Stimulated activated naive CD8-positive, alpha-beta T cell treated with anti-CD3 and anti-CD28 coated beads, Interleukin-15, amount 100 ng/mL, for 72 hours (primary cell): ENCODE measurements around the gene EIF3J.
"Not testable (repeated sequence)": the region's sequence is repeated elsewhere in the genome, so short reads cannot be mapped to it uniquely, and the experiment has no call there.

Experiments used
- ATAC-seq: fragments of 150-1000 bp; cut with Tn5 transposase; 2 replicates; pipeline ENCODE4 v1.10.0; 2021; ENCODE audit warnings: mild to moderate bottlenecking, moderate library complexity
- DNase-seq, 2 donors: peaks; one replicate each; pipeline ENCODE4 v3.0.0; 2021 to 2022
- H3K27ac Mint-ChIP-seq, 2 donors: one replicate each; pipeline ENCODE4 v1.8.0; 2022; ENCODE audit warnings: mild to moderate bottlenecking in 2 of 2, mixed read lengths in 2 of 2, moderate library complexity in 2 of 2
- H3K27me3 Mint-ChIP-seq: one replicate; pipeline ENCODE4 v1.8.0; 2022; ENCODE audit warnings: mixed read lengths
- H3K4me1 Mint-ChIP-seq: one replicate; pipeline ENCODE4 v1.8.0; 2022; ENCODE audit warnings: mild to moderate bottlenecking, mixed read lengths
- H3K4me3 Mint-ChIP-seq, 2 donors: one replicate each; pipeline ENCODE4 v1.8.0; 2022; ENCODE audit warnings: mild to moderate bottlenecking in 2 of 2, mixed read lengths in 2 of 2, moderate library complexity in 1 of 2
- H3K9me3 Mint-ChIP-seq, 2 donors: one replicate each; pipeline ENCODE4 v1.8.0; 2022; ENCODE audit warnings: mixed read lengths in 2 of 2

Gene EIF3J

GRCh38 chr15:44536962-44537734, at the start of gene EIF3J:
TSS of gene EIF3J (plus strand) at chr15:44537147. CDS start at chr15:44537195, 48 bp downstream.
- peak; percentile 96 for ATAC-seq

GRCh38 chr15:44489464-44489863, 47.5 kb upstream of the EIF3J start:
- peaks cover 31% of the 10 kb centered on the region for H3K4me1 Mint-ChIP-seq
- no peaks in the 10 kb centered on the region for H3K27me3 Mint-ChIP-seq
- peak overlapping the region in 1 of 2 donors; percentile 22 for H3K27ac Mint-ChIP-seq
- H3K4me3 Mint-ChIP-seq: no peak overlapping the region
- peak; percentile 99 for ATAC-seq
- peaks cover 0 to 4% of the 10 kb centered on the region in 2 donors for H3K9me3 Mint-ChIP-seq
- DNase-seq: no peak

More at GRCh38 chr15:44536962-44537734, at the start of gene EIF3J:
- Mint-ChIP-seq H3K4me3 (peak within 1 kb of the TSS; percentile 88 to 97), H3K9me3 (no peaks in the 10 kb centered on the region), H3K27ac (peak within 1 kb of the TSS; percentile 97 to 99), H3K27me3 (no peaks in the 10 kb centered on the region), H3K4me1 (peaks cover 48% of the 10 kb centered on the region)
- DNase-seq: peak; percentile 95 to 96

GRCh38 chr15:44490622-44491021, 46.3 kb upstream of the EIF3J start:
- Mint-ChIP-seq H3K27ac (no peak overlapping the region), H3K27me3 (no peaks in the 10 kb centered on the region), H3K9me3 (peaks cover 0 to 4% of the 10 kb centered on the region in 2 donors), H3K4me3 (no peak overlapping the region), H3K4me1 (peaks cover 24% of the 10 kb centered on the region)
- DNase-seq (no peak), ATAC-seq (no peak)

GRCh38 chr15:44492040-44492439, 44.9 kb upstream of the EIF3J start:
- no peak overlapping the region for H3K27ac Mint-ChIP-seq
- H3K27me3 Mint-ChIP-seq: no peaks in the 10 kb centered on the region
- no peak for ATAC-seq
- DNase-seq: no peak
- peaks cover 0 to 4% of the 10 kb centered on the region in 2 donors for H3K9me3 Mint-ChIP-seq
- H3K4me1 Mint-ChIP-seq: peaks cover 18% of the 10 kb centered on the region
- H3K4me3 Mint-ChIP-seq: no peak overlapping the region

GRCh38 chr15:44492672-44493071, 44.3 kb upstream of the EIF3J start:
- H3K4me3 Mint-ChIP-seq: no peak overlapping the region
- H3K9me3 Mint-ChIP-seq: peaks cover 0 to 4% of the 10 kb centered on the region in 2 donors
- ATAC-seq: no peak
- peaks cover 18% of the 10 kb centered on the region for H3K4me1 Mint-ChIP-seq
- H3K27me3 Mint-ChIP-seq: no peaks in the 10 kb centered on the region
- no peak overlapping the region for H3K27ac Mint-ChIP-seq
- no peak for DNase-seq

- H3K4me1 Mint-ChIP-seq: peaks cover 8% of the 10 kb centered on the region
- no peaks in the 10 kb centered on the region for H3K27me3 Mint-ChIP-seq
- H3K9me3 Mint-ChIP-seq: no peaks in the 10 kb centered on the region
- H3K27ac Mint-ChIP-seq: peak overlapping the region in 1 of 2 donors; percentile 34
- ATAC-seq (no peak), DNase-seq (no peak)
- H3K4me3 Mint-ChIP-seq: no peak overlapping the region
Observed at GRCh38 chr15:44495562-44495961, 41.4 kb upstream of the EIF3J start.

GRCh38 chr15:44500555-44500954, 36.4 kb upstream of the EIF3J start:
- no peaks in the 10 kb centered on the region for H3K9me3 Mint-ChIP-seq
- peak overlapping the region in 1 of 2 donors; percentile 48 for H3K27ac Mint-ChIP-seq
- ATAC-seq (peak; percentile 88), DNase-seq (no peak)
- no peak overlapping the region for H3K4me3 Mint-ChIP-seq
- H3K27me3 Mint-ChIP-seq: no peaks in the 10 kb centered on the region
- peaks cover 21% of the 10 kb centered on the region for H3K4me1 Mint-ChIP-seq

GRCh38 chr15:44501768-44502366, 35.1 kb upstream of the EIF3J start:
- Mint-ChIP-seq H3K27me3 (no peaks in the 10 kb centered on the region), H3K27ac (no peak overlapping the region), H3K9me3 (no peaks in the 10 kb centered on the region), H3K4me1 (peaks cover 21% of the 10 kb centered on the region), H3K4me3 (no peak overlapping the region)
- DNase-seq: no peak
- ATAC-seq: peak; percentile 75

GRCh38 chr15:44516436-44516835, 20.5 kb upstream of the EIF3J start:
- Mint-ChIP-seq H3K4me3 (no peak overlapping the region), H3K4me1 (no peaks in the 10 kb centered on the region), H3K9me3 (no peaks in the 10 kb centered on the region), H3K27me3 (no peaks in the 10 kb centered on the region), H3K27ac (no peak overlapping the region)
- ATAC-seq: no peak
- no peak for DNase-seq

GRCh38 chr15:44519537-44519936, 17.4 kb upstream of the EIF3J start:
- DNase-seq (no peak), ATAC-seq (no peak)
- no peaks in the 10 kb centered on the region for H3K4me1 Mint-ChIP-seq
- H3K4me3 Mint-ChIP-seq: no peak overlapping the region
- H3K9me3 Mint-ChIP-seq: no peaks in the 10 kb centered on the region
- H3K27me3 Mint-ChIP-seq: no peaks in the 10 kb centered on the region
- no peak overlapping the region for H3K27ac Mint-ChIP-seq

GRCh38 chr15:44525018-44525417, 11.9 kb upstream of the EIF3J start:
- H3K27ac Mint-ChIP-seq: no peak overlapping the region

GRCh38 chr15:44527241-44527640, 9.7 kb upstream of the EIF3J start:
- no peak for DNase-seq
- H3K9me3 Mint-ChIP-seq: no peaks in the 10 kb centered on the region
- H3K4me1 Mint-ChIP-seq: no peaks in the 10 kb centered on the region
- ATAC-seq: no peak
- H3K4me3 Mint-ChIP-seq: no peak overlapping the region
- no peaks in the 10 kb centered on the region for H3K27me3 Mint-ChIP-seq
- no peak overlapping the region for H3K27ac Mint-ChIP-seq

More at GRCh38 chr15:44525018-44525417, 11.9 kb upstream of the EIF3J start:
- DNase-seq (no peak), ATAC-seq (no peak)
- no peaks in the 10 kb centered on the region for H3K4me1 Mint-ChIP-seq
- no peak overlapping the region for H3K4me3 Mint-ChIP-seq
- H3K9me3 Mint-ChIP-seq: no peaks in the 10 kb centered on the region
- no peaks in the 10 kb centered on the region for H3K27me3 Mint-ChIP-seq

- Mint-ChIP-seq H3K9me3 (no peaks in the 10 kb centered on the region), H3K4me1 (peaks cover 2% of the 10 kb centered on the region), H3K27ac (no peak overlapping the region), H3K4me3 (no peak overlapping the region), H3K27me3 (no peaks in the 10 kb centered on the region)
- no peak for DNase-seq
- no peak for ATAC-seq
Observed at GRCh38 chr15:44529864-44530604, 6.9 kb upstream of the EIF3J start.

- Mint-ChIP-seq H3K27ac (no peak overlapping the region), H3K9me3 (no peaks in the 10 kb centered on the region), H3K27me3 (no peaks in the 10 kb centered on the region), H3K4me1 (peaks cover 8% of the 10 kb centered on the region), H3K4me3 (no peak overlapping the region)
- DNase-seq (no peak), ATAC-seq (no peak)
Observed at GRCh38 chr15:44530653-44531052, 6.3 kb upstream of the EIF3J start.

- not testable (repeated sequence) for H3K9me3 Mint-ChIP-seq
Observed at GRCh38 chr15:44532275-44532674, 4.7 kb upstream of the EIF3J start.

GRCh38 chr15:44532689-44533088, 4.3 kb upstream of the EIF3J start:
- Mint-ChIP-seq H3K4me1 (peaks cover 13% of the 10 kb centered on the region), H3K27ac (peak overlapping the region in 1 of 2 donors; percentile 85), H3K4me3 (no peak overlapping the region), H3K9me3 (no peaks in the 10 kb centered on the region), H3K27me3 (no peaks in the 10 kb centered on the region)
- ATAC-seq (no peak), DNase-seq (no peak)

More at GRCh38 chr15:44532275-44532674, 4.7 kb upstream of the EIF3J start:
- H3K27me3 Mint-ChIP-seq, ATAC-seq, H3K27ac Mint-ChIP-seq, H3K4me3 Mint-ChIP-seq, DNase-seq: not testable (repeated sequence)
- peaks cover 13% of the 10 kb centered on the region for H3K4me1 Mint-ChIP-seq
